ENCODE data around the gene DSP. TPM values are rescaled to one million over a fixed set of nuclear protein-coding genes. Genes with fewer than 3 reads are reported as not detected.

DSP gene
- total RNA-seq (2013; cell fraction: nucleolus; rRNA removed), result not detected in 2 replicates
- total RNA-seq (2014; rRNA removed) (under 0.01 TPM in 1 of 2 replicates, not detected in the other), total RNA-seq (2014; rRNA removed; fragmentation: Illumina TruSeq; extraction: Trizol) (not detected in 2 replicates), total RNA-seq (2021) (0.21 and 0.36 TPM in 2 replicates), polyA plus RNA-seq (2011; rRNA removed) (0.01 TPM in 1 of 2 replicates, not detected in the other), polyA plus RNA-seq (2014; fragmentation: Illumina TruSeq; extraction: Trizol) (0.01 TPM in 1 of 2 replicates, not detected in the other), polyA plus RNA-seq (2014; fragmentation: Nextera tagmentation; extraction: Ambion mirVana) (not detected), polyA plus RNA-seq (2014; rRNA removed) (not detected in 2 replicates), polyA plus RNA-seq (2016; fragmentation: Nextera tagmentation; extraction: Ambion mirVana) (under 1 TPM; 0.07 to 0.23 TPM), polyA minus RNA-seq (2011; rRNA and poly(A)+ RNA removed) (not detected in 2 replicates), Bru-seq, nascent RNA (percentile 20 among the genes with signal in this experiment), BruChase-seq, experiment 1, labeled RNA remaining after a 6-hour chase (percentile 18 among the genes with signal in this experiment), BruChase-seq, experiment 2, labeled RNA remaining after a 2-hour chase (percentile 30 among the genes with signal in this experiment)
- polyA plus RNA-seq (2011; ENCODE audit: low read depth), result not detected
- polyA plus RNA-seq (2011; cell fraction: cytosol; rRNA removed), result under 0.01 TPM in 1 of 2 replicates, not detected in the other
- 0.07 TPM in 1 of 2 replicates, not detected in the other for polyA plus RNA-seq (2011; cell fraction: nucleus; rRNA removed)
- polyA plus RNA-seq (2012), result not detected in 2 replicates
- 0.10 TPM in 1 of 2 replicates, not detected in the other for polyA minus RNA-seq (2011; cell fraction: cytosol; rRNA and poly(A)+ RNA removed)
- polyA minus RNA-seq (2011; cell fraction: nucleus; rRNA and poly(A)+ RNA removed), result under 0.01 TPM in 2 replicates
- long read RNA-seq, experiment 1, result 0 reads
- long read RNA-seq, experiment 2, result 0 reads

- POLR2A ChIA-PET, result no interaction called here
- H2AFZ ChIP-seq (ENCODE audit: control insufficient read depth, low read depth, low read length), result peak within 1 kb of the TSS; percentile 19; the same call in 1 of the 2 replicates
Measured at GRCh38 chr6:7541175-7542064, at the start of gene DSP. TSS of gene DSP (plus strand) at chr6:7541671. CDS start at chr6:7541916, 245 bp downstream.

More at GRCh38 chr6:7541175-7542064, at the start of gene DSP:
- H3K9me3 ChIP-seq (replicated peaks; ENCODE audit: control insufficient read depth, insufficient read depth, low read length), result no peaks in the 10 kb centered on the region
- H3K79me2 ChIP-seq (ENCODE audit: control insufficient read depth, insufficient read depth, low read length), result no peaks in the 10 kb centered on the region
- no peaks in the 10 kb centered on the region for H3K36me3 ChIP-seq (ENCODE audit: control insufficient read depth in 2 of 2, insufficient read depth in 2 of 2, low read length in 1 of 2)
- no peaks in the 10 kb centered on the region for H4K20me1 ChIP-seq (ENCODE audit: control insufficient read depth, insufficient read depth)
- SMC1A ChIA-PET (ENCODE audit: uncharacterized antibody, unreplicated experiment), result no interaction called here
- FAIRE-seq, result no peak
- intact Hi-C loops (cut with micrococcal nuclease; ENCODE audit: unreplicated experiment), result no loop called here
- H3K9ac ChIP-seq (ENCODE audit: control insufficient read depth, insufficient read depth, low read length), result no peak within 1 kb of the TSS
- no peak for DNase-seq (ENCODE audit: low read depth, low spot score)
- TF ChIP-seq ZNF24 (IDR thresholded peaks at IDR 0.05), result no peak
- TF ChIP-seq SUZ12 (IDR thresholded peaks at IDR 0.05; ENCODE audit: unreplicated experiment), result peak; percentile 86
- RAD21 ChIA-PET (ENCODE audit: unreplicated experiment), result interaction anchor here (0.6 kb wide), 1 partner anchor 277 kb away, joined by 4 read pairs; no protein-coding TSS in a partner anchor
- WGBS (ENCODE audit: insufficient coverage, insufficient replicate concordance, low lambda C conversion rate, missing lambda C conversion rate), result 6% methylated on average over 77 of the region's 105 CpGs
- CTCF ChIA-PET, result no interaction called here
- H3K27me3 ChIP-seq (replicated peaks in 1 of 2; ENCODE audit: control insufficient read depth in 2 of 2, insufficient read depth in 2 of 2, low read length in 1 of 2), result peaks cover 10 to 21% of the 10 kb centered on the region in 2 experiments
- H3K4me1 ChIP-seq (ENCODE audit: control insufficient read depth, insufficient read depth, low read length), result no peaks in the 10 kb centered on the region
- in situ Hi-C loops (cut with MboI), result no loop called here
- H3K4me3 ChIP-seq, result peak within 1 kb of the TSS; percentile 29; the same call in 1 of the 2 replicates
- no TSS peak for BruUV-seq (replicated peaks)
- H3K4me2 ChIP-seq (ENCODE audit: control insufficient read depth, insufficient read depth), result peak within 1 kb of the TSS; percentile 79
- peak; percentile 62 for ATAC-seq
- H3K27ac ChIP-seq (ENCODE audit: control insufficient read depth, insufficient read depth), result no peak within 1 kb of the TSS
